ENCODE measurements around the gene CA5A.
A peak's percentile ranks its signal among the peaks of the same experiment; 100 is the strongest.
"Not testable (repeated sequence)": the region's sequence is repeated elsewhere in the genome, so short reads cannot be mapped to it uniquely, and the experiment has no call there.

CA5A gene

DNA sequence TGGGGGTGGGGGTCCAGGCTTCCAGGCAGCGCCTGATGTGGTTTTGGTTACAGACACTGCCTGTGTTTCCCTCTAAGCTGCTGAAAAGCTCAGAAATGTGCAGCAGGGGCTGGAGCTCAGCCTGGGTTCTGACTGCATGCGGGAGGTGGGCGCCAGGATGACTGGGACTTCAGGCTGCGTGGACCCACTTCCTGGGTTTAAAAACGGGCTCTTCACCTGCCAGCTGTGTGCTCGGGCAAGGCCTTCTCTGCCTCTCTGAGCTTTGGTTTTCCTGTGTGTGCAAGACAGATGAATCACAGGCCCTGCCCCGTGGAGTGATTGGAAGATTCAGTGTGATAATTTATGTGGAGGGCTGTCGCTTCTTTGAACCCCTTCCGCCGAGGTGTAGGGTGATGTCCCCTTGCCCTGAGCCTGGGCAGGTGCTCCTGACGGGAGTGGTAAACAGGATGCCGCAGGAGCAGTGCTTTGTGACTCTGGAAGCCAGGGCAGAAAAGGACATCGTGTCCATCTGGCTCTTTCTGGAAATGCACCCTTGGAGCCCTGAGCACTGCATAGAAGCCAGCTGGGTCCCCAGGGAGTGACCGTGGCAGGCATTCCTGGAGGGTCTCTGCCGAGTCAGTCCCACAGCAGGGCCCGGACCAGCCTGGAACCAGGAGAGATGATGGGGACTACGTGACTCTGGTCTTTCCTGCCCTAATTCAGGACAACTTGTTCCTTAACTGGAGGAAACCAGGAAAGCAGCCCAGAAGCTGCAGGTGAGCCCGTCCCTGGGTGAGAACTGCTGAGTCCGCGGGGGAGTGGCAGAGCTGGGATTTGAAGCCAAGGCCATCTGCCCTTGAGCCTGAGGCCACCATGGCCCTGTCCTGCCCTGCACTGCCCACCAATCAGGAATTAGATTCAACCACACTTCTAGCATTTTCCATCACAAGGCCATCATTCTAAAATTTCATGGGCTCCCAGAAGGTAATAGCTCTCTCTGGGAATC is 38.5 kb downstream of the CA5A start:
- peak; percentile 43 to 56 for DNase-seq (ENCODE audit: low read depth in 2 of 2, low spot score in 1 of 2)

DNA sequence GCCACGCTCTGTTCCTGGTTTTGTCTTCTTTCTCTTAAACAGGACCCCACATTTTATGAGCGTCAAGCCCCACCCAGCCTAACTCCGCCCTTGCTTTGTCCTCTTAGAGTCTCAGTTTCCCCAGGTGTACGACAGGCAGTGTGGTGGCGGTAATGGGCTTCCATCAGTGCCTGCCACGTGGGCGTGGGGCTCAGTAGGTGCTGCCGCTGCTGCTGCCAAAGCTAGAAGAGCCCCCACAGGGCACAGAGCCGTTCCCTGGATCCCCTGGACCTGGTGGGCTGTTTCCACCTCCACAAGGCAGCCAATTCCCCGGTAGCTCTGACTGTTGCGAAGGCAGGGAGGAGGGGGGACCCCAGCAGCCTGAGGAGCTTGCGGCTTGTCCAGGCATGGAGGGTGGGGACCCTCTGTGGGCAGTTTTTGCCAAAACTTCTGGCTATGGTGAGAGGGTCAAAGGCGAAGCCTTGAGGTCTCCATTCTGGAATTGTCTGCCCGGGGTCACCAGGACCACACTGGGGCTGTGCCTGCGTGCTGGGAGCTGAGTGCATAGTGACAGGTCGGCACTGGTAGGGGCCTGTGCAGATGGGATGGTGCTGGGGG is 39.3 kb downstream of the CA5A start:
- not testable (repeated sequence) for DNase-seq (ENCODE audit: low read depth in 2 of 2, low spot score in 1 of 2)

DNA sequence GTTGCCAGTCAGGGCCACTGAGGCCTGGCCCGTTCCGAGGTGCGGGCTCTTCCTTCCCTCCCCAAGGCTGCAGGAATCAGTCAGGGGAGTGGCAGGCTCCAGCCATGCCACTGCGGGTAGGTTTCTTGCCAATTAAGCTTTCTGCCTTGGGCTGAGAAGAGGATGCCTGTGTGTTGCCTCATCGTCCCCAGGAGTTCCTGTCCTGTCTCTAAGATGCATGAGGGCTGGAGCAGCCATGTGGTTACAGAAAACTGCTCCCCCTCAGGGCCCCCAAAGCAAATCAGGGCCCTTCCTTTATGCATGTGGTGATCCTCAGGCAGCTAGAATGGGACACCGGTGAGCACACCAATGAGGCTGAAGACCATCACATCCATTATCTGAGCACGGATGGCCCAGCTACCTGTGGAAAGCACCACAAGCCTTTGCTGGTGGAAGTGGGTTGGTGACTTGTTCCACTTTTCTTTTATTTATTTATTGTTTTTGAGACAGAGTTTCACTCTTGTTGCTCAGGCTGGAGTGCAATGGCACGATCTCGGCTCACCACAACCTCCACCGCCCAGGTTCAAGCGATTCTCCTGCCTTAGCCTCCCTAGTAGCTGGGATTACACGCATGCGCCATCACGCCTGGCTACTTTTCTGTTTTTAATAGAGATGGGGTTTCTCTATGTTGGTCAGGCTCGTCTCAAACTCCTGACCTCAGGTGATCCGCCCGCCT is 40.0 kb downstream of the CA5A start:
- DNase-seq (ENCODE audit: low read depth in 2 of 2, low spot score in 1 of 2): not testable (repeated sequence)

DNA sequence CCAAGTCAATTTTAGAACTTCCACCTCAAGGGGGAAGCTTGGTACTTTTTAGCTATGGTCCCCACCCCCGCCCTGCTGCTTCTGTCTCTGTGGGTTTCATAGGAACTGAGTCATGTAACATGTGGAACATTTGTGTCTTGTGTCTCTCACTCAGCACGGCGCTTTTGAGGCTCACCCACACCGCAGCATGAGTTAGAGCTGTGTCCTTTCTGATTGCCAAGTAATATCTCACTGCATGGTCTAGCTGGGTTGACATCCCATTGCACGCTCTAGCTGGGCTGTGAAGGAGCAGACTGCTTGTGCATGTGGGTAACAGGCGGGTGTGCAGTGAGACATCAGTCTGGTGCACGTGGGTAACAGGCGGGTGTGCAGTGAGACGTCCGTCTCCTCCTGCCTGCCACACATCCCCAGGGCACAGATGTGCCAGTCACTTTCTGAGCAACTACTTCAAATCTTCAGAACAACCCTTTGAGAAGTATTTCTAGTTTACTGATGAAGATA is 40.6 kb downstream of the CA5A start:
- peak; percentile 57 to 78 for DNase-seq (ENCODE audit: low read depth in 2 of 2, low spot score in 1 of 2)

- DNase-seq (ENCODE audit: low read depth in 2 of 2, low spot score in 1 of 2): not testable (repeated sequence)
These were observed 42.3 kb downstream of the CA5A start for GRCh38 chr16:87894005-87894404.

GRCh38 chr16:87891764-87892163 is 44.6 kb downstream of the CA5A start:
- DNase-seq (ENCODE audit: low read depth in 2 of 2, low spot score in 1 of 2): no peak

DNA sequence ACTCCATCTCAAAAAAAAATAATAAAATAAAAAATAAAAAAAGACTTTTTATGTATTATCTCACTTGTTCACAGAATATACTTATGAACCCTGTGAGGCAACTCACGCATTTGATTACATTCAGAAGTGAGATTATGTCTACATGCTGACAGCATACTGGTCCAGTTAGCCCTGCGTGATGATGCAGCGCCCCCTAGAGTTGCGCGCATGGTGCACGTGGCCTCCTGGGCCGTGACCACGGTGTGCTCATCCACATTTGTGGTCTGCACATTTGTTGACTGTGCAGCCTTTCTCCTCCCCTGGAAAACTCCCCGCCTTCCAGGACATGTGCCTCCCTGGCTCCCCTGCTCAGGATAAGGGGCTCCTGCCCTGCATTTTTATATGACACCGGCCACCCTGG is 46.6 kb downstream of the CA5A start:
- DNase-seq (ENCODE audit: low read depth in 2 of 2, low spot score in 1 of 2): not testable (repeated sequence)

- not testable (repeated sequence) for DNase-seq (ENCODE audit: low read depth in 2 of 2, low spot score in 1 of 2)
These were observed 48.0 kb downstream of the CA5A start for GRCh38 chr16:87888346-87888745.

DNA sequence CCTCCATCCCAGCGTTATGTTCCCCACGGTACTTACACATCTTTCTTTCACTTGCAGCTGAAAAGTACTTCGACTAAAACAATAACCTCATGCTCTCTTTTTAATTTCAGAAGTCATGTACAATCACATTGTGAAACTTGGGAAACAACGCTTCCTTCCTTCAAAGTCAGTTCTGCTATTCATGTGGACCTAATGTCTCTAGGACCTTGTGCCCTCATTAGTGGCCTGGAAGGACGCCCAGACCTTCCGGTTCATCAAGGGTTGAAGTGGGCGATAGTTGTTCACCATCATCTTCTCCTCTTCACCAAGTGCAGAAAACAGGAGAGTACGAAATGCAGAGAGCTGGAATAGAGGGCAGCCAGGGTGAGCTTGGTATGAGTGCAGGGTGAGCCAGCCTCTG is 48.4 kb downstream of the CA5A start:
- not testable (repeated sequence) for DNase-seq (ENCODE audit: low read depth in 2 of 2, low spot score in 1 of 2)

- DNase-seq (ENCODE audit: low read depth in 2 of 2, low spot score in 1 of 2): not testable (repeated sequence)
These were observed 50.9 kb downstream of the CA5A start for GRCh38 chr16:87885371-87885967.

GRCh38 chr16:87882436-87883019 is 53.8 kb downstream of the CA5A start:
- DNase-seq (ENCODE audit: low read depth in 2 of 2, low spot score in 1 of 2): no peak

DNA sequence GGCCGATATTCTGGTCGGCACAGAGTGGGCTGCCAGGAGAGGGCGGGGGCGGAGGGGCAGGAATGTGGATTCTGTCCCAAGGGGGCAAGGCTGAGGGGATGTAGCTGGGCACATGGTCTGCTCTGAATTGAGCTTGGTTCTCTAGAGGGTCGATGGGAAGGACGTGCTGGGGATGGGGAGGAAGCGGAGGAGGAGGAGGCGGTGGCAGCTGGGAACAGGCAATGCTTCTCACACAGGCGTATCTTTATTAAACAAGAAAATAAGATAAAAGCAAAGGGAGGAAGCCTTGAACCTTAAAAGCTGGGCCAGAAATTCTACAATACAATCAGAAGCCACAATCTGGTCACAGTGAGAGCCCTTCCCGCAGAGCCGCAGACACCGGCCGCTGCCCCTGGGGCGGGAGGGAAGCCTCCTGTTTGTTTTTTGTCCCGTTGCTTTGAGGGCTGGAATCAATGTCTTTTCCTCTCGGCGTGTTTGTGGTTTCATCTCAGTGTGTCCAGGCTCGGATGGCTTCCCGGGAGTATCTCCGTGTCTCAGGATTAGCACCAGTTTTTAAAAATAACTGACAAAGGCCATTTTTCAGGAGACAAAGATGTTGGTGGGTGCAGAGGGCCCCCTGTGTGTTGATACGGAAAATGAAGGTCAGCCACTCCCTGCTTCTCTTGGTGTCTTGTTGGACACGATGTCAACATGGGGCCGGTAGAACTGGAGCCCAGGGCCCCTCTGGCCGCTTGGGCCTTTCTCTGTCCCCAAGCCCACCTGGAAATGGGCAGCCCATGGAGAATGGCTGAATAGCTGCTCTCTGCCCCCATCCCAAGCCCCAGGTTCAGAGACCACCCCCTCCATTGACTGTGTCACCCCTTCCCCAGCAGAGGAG is 54.8 kb downstream of the CA5A start:
- no peak for DNase-seq (ENCODE audit: low read depth in 2 of 2, low spot score in 1 of 2)

- DNase-seq (ENCODE audit: low read depth in 2 of 2, low spot score in 1 of 2): no peak
These were observed 56.1 kb downstream of the CA5A start for GRCh38 chr16:87880117-87880696.

GRCh38 chr16:87879411-87880013 is 56.8 kb downstream of the CA5A start:
- DNase-seq (ENCODE audit: low read depth in 2 of 2, low spot score in 1 of 2): not testable (repeated sequence)

DNA sequence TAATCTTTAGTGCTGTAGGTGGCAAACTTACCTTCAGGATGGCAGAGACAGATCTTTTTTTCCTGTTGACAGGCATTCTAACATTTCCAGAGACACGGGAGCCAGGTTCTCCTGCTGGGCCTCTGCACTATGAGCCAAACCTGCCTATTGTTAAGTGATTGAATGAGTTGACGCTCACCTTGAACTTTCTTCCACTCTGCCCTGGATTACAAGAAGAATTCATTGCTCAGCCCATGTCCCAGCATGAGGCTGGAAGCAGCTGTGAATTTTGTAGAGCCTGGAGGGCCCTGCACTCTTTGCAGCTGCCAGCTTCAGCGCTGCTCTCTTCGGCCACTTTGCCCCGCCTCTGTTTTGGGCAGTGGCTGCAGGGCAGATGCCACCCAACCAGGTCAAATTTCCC is 57.6 kb downstream of the CA5A start:
- no peak for DNase-seq (ENCODE audit: low read depth in 2 of 2, low spot score in 1 of 2)

GRCh38 chr16:87877942-87878507 is 58.3 kb downstream of the CA5A start:
- no peak for DNase-seq (ENCODE audit: low read depth in 2 of 2, low spot score in 1 of 2)

GRCh38 chr16:87874639-87875427 is 61.5 kb downstream of the CA5A start:
- DNase-seq (ENCODE audit: low read depth in 2 of 2, low spot score in 1 of 2): peak; percentile 63 to 76
